Measurements from ENCODE around the gene PEAK1. TPM values are rescaled to one million over a fixed set of nuclear protein-coding genes. Genes with fewer than 3 reads are reported as not detected.

The PEAK1 gene
- total RNA-seq, 1 experiment from 2014 or later: 36.7 TPM

DNA sequence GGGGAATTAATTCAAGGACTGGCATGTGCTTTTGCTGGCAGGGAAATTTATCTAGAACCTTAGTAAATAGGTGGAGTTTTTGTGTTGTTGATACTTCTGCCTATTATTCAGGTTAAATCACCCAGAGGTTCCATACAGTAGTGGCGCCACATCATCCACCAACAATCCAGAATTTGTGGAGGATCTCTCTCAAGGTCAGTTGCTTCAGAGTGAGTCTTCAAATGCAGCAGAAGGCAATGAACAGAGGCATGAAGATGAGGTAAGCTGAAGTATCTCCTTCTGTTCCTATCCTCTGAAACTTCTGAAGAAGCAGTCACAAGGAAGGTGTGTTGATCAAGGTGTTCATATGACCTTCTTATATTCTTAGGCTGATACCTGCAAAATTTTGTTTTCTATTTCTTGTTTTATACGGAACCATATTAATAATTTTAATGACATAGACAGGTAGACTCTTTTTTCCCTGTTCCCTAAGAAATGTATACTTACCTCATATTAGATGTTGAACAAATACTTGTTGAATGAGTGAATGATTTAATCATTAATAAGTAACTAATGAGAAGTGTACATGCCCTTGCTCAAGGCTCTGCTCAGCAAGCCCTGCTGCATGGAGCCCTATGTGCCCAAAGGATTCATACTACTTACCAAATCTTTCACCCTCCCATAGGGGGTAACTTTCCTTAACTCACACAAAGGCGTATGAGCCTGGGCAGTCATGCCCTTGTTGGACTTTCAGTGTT, 44.4 kb upstream of the PEAK1 start:
- TF ChIP-seq EZH2 (IDR thresholded peaks at IDR 0.05; ENCODE audit: borderline replicate concordance, low read depth, low read length, poor library complexity, severe bottlenecking): no peak
- TF ChIP-seq, protein P1, sequence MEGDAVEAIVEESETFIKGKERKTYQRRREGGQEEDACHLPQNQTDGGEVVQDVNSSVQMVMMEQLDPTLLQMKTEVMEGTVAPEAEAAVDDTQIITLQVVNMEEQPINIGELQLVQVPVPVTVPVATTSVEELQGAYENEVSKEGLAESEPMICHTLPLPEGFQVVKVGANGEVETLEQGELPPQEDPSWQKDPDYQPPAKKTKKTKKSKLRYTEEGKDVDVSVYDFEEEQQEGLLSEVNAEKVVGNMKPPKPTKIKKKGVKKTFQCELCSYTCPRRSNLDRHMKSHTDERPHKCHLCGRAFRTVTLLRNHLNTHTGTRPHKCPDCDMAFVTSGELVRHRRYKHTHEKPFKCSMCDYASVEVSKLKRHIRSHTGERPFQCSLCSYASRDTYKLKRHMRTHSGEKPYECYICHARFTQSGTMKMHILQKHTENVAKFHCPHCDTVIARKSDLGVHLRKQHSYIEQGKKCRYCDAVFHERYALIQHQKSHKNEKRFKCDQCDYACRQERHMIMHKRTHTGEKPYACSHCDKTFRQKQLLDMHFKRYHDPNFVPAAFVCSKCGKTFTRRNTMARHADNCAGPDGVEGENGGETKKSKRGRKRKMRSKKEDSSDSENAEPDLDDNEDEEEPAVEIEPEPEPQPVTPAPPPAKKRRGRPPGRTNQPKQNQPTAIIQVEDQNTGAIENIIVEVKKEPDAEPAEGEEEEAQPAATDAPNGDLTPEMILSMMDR (conservative IDR thresholded peaks at IDR 0.05; ENCODE audit: low read depth, low read length): no peak
- H3K9me3 ChIP-seq (ENCODE audit: low read depth, low read length, poor library complexity, severe bottlenecking): no peaks in the 10 kb centered on the region
- no peak overlapping the region for H3K4me3 ChIP-seq (ENCODE audit: low read depth, low read length, poor library complexity, severe bottlenecking)
- ChIA-PET POLR2A (ENCODE audit: low non-redundant PET) (no interaction called here), CTCF (no interaction called here)
- no peaks in the 10 kb centered on the region for H3K27me3 ChIP-seq (replicated peaks; ENCODE audit: insufficient read depth, low read depth, low read length, poor library complexity)
- no peak overlapping the region for H3K27ac ChIP-seq (ENCODE audit: low read depth, low read length, poor library complexity, severe bottlenecking)
- intact Hi-C loops (cut with micrococcal nuclease; ENCODE audit: unreplicated experiment): no loop called here
- DNase-seq (ENCODE audit: low spot score): no peak
- H3K36me3 ChIP-seq (ENCODE audit: insufficient read depth, low read length, poor library complexity, severe bottlenecking): peaks cover 28% of the 10 kb centered on the region
- no peaks in the 10 kb centered on the region for H3K4me1 ChIP-seq (ENCODE audit: insufficient read depth, low read length, poor library complexity, severe bottlenecking)
- BruUV-seq (replicated peaks): no TSS peak

DNA sequence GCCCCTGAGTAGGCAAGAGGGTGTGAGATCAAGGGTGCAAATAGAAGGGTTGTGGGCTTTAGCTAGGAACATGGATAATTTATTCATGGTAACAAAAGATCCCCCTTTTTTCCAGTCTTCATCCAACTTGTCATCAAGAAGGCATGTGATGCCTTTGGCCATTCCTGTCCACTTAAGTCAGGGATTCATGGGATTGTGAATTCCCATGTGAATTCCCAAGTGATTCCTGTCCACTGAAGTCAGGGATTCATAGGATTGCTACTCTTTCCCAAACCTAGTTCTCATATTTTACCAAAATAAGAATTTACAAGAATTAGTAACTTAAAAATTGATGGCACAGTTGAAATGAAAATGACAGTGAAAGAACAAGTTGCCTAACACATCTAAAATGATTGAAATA, 41.6 kb upstream of the PEAK1 start:
- H3K4me3 ChIP-seq (ENCODE audit: low read depth, low read length, poor library complexity, severe bottlenecking): no peak overlapping the region
- no peaks in the 10 kb centered on the region for H3K9me3 ChIP-seq (ENCODE audit: low read depth, low read length, poor library complexity, severe bottlenecking)
- no peak for DNase-seq (ENCODE audit: low spot score)
- ChIA-PET POLR2A (ENCODE audit: low non-redundant PET) (no interaction called here), CTCF (no interaction called here)
- intact Hi-C loops (cut with micrococcal nuclease; ENCODE audit: unreplicated experiment): no loop called here
- no peak for TF ChIP-seq EZH2 (IDR thresholded peaks at IDR 0.05; ENCODE audit: borderline replicate concordance, low read depth, low read length, poor library complexity, severe bottlenecking)
- TF ChIP-seq, protein P1 (conservative IDR thresholded peaks at IDR 0.05; ENCODE audit: low read depth, low read length): no peak
- H3K4me1 ChIP-seq (ENCODE audit: insufficient read depth, low read length, poor library complexity, severe bottlenecking): peaks cover 17% of the 10 kb centered on the region
- BruUV-seq (replicated peaks): no TSS peak
- peaks cover 20% of the 10 kb centered on the region for H3K36me3 ChIP-seq (ENCODE audit: insufficient read depth, low read length, poor library complexity, severe bottlenecking)
- H3K27ac ChIP-seq (ENCODE audit: low read depth, low read length, poor library complexity, severe bottlenecking): no peak overlapping the region
- no peaks in the 10 kb centered on the region for H3K27me3 ChIP-seq (replicated peaks; ENCODE audit: insufficient read depth, low read depth, low read length, poor library complexity)

DNA sequence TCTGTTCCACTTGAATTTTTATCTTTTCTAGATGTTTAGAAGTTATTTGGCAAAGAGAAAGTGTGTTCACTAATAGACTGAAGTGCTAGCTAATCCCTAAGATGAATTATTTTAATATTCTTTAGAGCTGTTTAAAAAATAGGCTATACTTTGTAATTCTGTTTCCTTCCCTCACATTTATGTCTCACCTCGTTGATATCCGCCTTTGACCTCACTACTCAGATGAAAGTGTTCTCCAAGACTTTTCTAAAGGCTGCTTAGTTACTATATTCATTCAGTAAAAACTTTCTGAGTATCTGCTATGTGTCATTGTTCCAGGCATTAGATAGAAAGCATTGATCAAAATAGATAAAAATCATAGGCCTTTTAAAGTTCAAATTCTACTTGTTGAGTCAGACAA, 39.1 kb upstream of the PEAK1 start:
- Histone ChIP-seq H3K27ac (ENCODE audit: low read depth, low read length, poor library complexity, severe bottlenecking) (no peak overlapping the region), H3K36me3 (ENCODE audit: insufficient read depth, low read length, poor library complexity, severe bottlenecking) (peaks cover 12% of the 10 kb centered on the region), H3K4me1 (ENCODE audit: insufficient read depth, low read length, poor library complexity, severe bottlenecking) (peaks cover 17% of the 10 kb centered on the region), H3K27me3 (replicated peaks; ENCODE audit: insufficient read depth, low read depth, low read length, poor library complexity) (no peaks in the 10 kb centered on the region), H3K4me3 (ENCODE audit: low read depth, low read length, poor library complexity, severe bottlenecking) (no peak overlapping the region), H3K9me3 (ENCODE audit: low read depth, low read length, poor library complexity, severe bottlenecking) (no peaks in the 10 kb centered on the region)
- DNase-seq (ENCODE audit: low spot score): no peak
- BruUV-seq (replicated peaks): no TSS peak
- intact Hi-C loops (cut with micrococcal nuclease; ENCODE audit: unreplicated experiment): no loop called here
- TF ChIP-seq, protein P1 (conservative IDR thresholded peaks at IDR 0.05; ENCODE audit: low read depth, low read length): no peak
- no peak for TF ChIP-seq EZH2 (IDR thresholded peaks at IDR 0.05; ENCODE audit: borderline replicate concordance, low read depth, low read length, poor library complexity, severe bottlenecking)
- CTCF ChIA-PET: no interaction called here
- POLR2A ChIA-PET (ENCODE audit: low non-redundant PET): no interaction called here
